Prostate gland (tissue), 2 donors: Measurements from ENCODE around the gene IL13. TPM values are rescaled to one million over a fixed set of nuclear protein-coding genes. Genes with fewer than 3 reads are reported as not detected.

ENCODE experiments used
- DNase-seq: peaks from one replicate; pipeline ENCODE4 v3.0.0-alpha.2; 2019; ENCODE audit warnings: low spot score
- H3K27ac ChIP-seq, 2 donors: fragments of 200-600 bp; sonication (generic); 2 replicates each; pipeline ENCODE4 v1.5.1; 2017 to 2019
- H3K27me3 ChIP-seq: fragments of 200-600 bp; sonication (generic); replicated peaks from 2 replicates; pipeline ENCODE4 v1.5.1; 2019; ENCODE audit not compliant: insufficient read depth
- H3K36me3 ChIP-seq, 2 donors: fragments of 200-600 bp; sonication (generic); 1 replicate in 1 of 2; 2 replicates in 1 of 2; pipeline versions ENCODE4 v1.5.1 to v1.8.1; 2017 to 2019
- H3K4me1 ChIP-seq: fragments of 200-600 bp; sonication (generic); replicated peaks from 2 replicates; pipeline ENCODE4 v1.5.1; 2019
- H3K4me3 ChIP-seq, 2 donors: fragments of 200-600 bp; sonication (generic); 2 replicates each; pipeline ENCODE4 v1.5.1; 2017 to 2019
- H3K9me3 ChIP-seq: fragments of 200-600 bp; sonication (generic); 2 replicates; pipeline ENCODE4 v1.5.1; 2017
- POLR2A ChIP-seq: fragments of 450-650 bp; IDR thresholded peaks from one replicate; pipeline ENCODE4 v1.6.1; 2016; ENCODE audit warnings: antibody characterized with exemption, mild to moderate bottlenecking
- POLR2AphosphoS5 ChIP-seq: sonication (generic); formaldehyde crosslinking; IDR thresholded peaks from one replicate; pipeline ENCODE4 v1.6.1; 2017; ENCODE audit warnings: antibody characterized with exemption
- WGBS: methylation state at CpG from one replicate; pipeline ENCODE4 v1.1.5; 2018; 5-methylcytosine and 5-hydroxymethylcytosine counted together
- intact Hi-C: fragments of 100-400 bp; cut with DNase I; formaldehyde crosslinking; loops from one replicate; pipeline ENCODE4 v1.14.2; 2022
- total RNA-seq, 2 donors: library from RNA; depleted of rRNA; stranded (reverse); fragments of >200 nt; gene quantifications; one replicate each; pipeline ENCODE4 v1.1.0, GENCODE V29; 2016
- TF ChIP-seq, protein P1 (sequence below), 4 experiments: fragments of 200-600 bp in 2 of 4; fragments of 450-650 bp in 2 of 4; sonication (generic) in 2 of 4; IDR thresholded peaks; 1 replicate in 3 of 4; 2 replicates in 1 of 4; pipeline ENCODE4 v1.5.1; 2016 to 2019; ENCODE audit warnings: antibody characterized with exemption in 4 of 4, mild to moderate bottlenecking in 2 of 4, moderate library complexity in 2 of 4

IL13 gene
- total RNA-seq = 1 to 10 TPM in 1 of 2 donors, not detected in 1; 2.3 TPM

DNA sequence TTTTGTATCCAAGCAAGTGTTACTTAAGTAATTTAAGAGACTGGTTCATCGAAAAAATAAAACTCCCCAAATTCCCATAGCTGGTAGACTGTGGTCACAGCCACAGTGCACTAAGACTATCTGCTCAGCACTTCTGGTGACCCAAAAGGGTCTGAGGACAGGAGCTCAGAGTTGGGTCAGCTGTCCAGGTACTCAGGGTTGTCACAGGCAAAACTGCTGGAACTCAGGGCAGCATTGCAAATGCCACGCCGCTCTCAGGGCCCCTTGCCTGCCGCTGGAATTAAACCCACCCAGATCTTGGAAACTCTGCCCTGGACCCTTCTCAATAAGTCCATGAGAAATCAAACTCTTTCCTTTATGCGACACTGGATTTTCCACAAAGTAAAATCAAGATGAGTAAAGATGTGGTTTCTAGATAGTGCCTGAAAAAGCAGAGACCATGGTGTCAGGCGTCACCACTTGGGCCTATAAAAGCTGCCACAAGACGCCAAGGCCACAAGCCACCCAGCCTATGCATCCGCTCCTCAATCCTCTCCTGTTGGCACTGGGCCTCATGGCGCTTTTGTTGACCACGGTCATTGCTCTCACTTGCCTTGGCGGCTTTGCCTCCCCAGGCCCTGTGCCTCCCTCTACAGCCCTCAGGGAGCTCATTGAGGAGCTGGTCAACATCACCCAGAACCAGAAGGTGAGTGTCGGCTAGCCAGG, at the start of gene IL13:
Gene IL13 (plus strand): TSS at position 498 of the 705 bp plus-strand sequence. CDS start 14 bp downstream, at position 512.
- WGBS = 94% methylated on average over 12 of the region's 12 CpGs
- Histone ChIP-seq H3K4me3 (no peak within 1 kb of the TSS), H3K36me3 (no peaks in the 10 kb centered on the region), H3K27me3 (no peaks in the 10 kb centered on the region), H3K4me1 (no peaks in the 10 kb centered on the region), H3K9me3 (no peaks in the 10 kb centered on the region), H3K27ac (no peak within 1 kb of the TSS)
- no peak for TF ChIP-seq POLR2AphosphoS5
- TF ChIP-seq, protein P1, sequence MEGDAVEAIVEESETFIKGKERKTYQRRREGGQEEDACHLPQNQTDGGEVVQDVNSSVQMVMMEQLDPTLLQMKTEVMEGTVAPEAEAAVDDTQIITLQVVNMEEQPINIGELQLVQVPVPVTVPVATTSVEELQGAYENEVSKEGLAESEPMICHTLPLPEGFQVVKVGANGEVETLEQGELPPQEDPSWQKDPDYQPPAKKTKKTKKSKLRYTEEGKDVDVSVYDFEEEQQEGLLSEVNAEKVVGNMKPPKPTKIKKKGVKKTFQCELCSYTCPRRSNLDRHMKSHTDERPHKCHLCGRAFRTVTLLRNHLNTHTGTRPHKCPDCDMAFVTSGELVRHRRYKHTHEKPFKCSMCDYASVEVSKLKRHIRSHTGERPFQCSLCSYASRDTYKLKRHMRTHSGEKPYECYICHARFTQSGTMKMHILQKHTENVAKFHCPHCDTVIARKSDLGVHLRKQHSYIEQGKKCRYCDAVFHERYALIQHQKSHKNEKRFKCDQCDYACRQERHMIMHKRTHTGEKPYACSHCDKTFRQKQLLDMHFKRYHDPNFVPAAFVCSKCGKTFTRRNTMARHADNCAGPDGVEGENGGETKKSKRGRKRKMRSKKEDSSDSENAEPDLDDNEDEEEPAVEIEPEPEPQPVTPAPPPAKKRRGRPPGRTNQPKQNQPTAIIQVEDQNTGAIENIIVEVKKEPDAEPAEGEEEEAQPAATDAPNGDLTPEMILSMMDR (IDR thresholded peaks at IDR 0.05) = no peak
- TF ChIP-seq POLR2A = no peak
- intact Hi-C loops = no loop called here
- DNase-seq = no peak

DNA sequence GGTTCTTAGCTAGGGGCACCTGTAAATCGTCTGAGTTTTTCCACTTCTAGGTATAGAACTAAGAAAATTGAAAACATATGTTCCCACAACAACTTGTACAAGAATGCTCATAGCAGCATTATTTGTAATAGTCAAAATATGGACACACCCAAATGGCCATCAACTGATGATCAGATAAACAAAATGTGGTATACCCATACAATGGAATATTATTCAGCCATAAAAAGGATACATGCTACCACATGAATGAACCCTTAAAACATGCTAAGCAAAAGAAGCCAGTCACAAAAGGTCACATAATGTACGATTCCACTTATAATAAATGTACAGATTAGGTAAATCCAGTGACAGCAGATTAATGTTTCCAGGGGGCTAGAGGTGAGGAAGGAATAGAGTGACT, 46.0 kb upstream of the IL13 start:
- H3K4me3 ChIP-seq = no peak overlapping the region
- H3K27me3 ChIP-seq = no peaks in the 10 kb centered on the region
- no peaks in the 10 kb centered on the region for H3K36me3 ChIP-seq
- WGBS = 94% methylated on average over 2 of the region's 2 CpGs
- intact Hi-C loops = no loop called here
- H3K27ac ChIP-seq = no peak overlapping the region
- TF ChIP-seq, protein P1 (IDR thresholded peaks at IDR 0.05) = no peak
- TF ChIP-seq POLR2AphosphoS5 (no peak), POLR2A (no peak)
- H3K4me1 ChIP-seq = no peaks in the 10 kb centered on the region
- DNase-seq = no peak
- H3K9me3 ChIP-seq = no peaks in the 10 kb centered on the region

DNA sequence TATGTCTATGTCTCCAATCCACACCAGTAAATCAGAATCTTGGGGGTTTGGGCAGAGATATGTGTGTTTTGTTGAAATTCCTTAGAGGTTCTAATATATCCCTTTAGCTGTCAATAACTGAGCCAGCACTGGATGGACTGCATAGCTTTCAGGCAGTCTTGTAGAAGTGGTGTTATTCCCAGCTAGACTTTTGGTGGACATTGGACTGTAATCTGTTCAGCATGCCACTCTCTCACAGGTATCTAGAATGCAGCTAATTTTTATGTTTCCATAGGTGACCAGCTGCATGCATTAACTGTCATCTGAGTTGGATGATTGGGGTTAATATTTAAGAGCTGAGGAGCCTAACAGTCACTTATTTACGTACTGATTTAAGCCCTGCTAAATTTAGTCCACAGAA, 45.1 kb upstream of the IL13 start:
- DNase-seq = no peak
- TF ChIP-seq POLR2A (no peak), POLR2AphosphoS5 (no peak)
- TF ChIP-seq, protein P1 (IDR thresholded peaks at IDR 0.05) = no peak
- intact Hi-C loops = no loop called here
- Histone ChIP-seq H3K27me3 (no peaks in the 10 kb centered on the region), H3K27ac (no peak overlapping the region), H3K4me1 (no peaks in the 10 kb centered on the region), H3K9me3 (no peaks in the 10 kb centered on the region), H3K4me3 (no peak overlapping the region), H3K36me3 (no peaks in the 10 kb centered on the region)
- WGBS = 81% methylated on average over 1 of the region's 1 CpG

DNA sequence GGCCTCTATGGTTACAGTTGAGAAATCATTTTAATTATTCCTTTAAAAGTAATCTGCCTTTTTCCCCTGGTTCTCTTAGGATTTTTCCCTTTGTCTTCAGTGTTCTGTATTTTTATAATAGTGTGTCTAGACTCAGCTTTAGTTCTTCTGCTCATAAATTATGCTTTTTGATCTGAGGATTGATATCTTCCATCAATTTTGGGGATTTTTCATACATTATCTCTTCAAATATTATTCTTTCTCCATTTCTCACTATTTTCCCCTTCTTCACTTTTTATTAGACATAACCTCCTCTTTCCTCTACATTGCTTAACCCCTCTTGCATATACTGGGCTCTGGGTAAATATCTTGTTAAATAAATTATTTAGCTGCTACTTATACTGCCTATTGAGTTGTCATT, 36.3 kb upstream of the IL13 start:
- H3K36me3 ChIP-seq = no peaks in the 10 kb centered on the region
- H3K4me1 ChIP-seq = no peaks in the 10 kb centered on the region

More for the DNA sequence above, 36.3 kb upstream of the IL13 start:
- H3K4me3 ChIP-seq = no peak overlapping the region
- DNase-seq = no peak
- TF ChIP-seq POLR2A = no peak
- TF ChIP-seq, protein P1 (IDR thresholded peaks at IDR 0.05) = no peak
- no peak for TF ChIP-seq POLR2AphosphoS5
- H3K9me3 ChIP-seq = no peaks in the 10 kb centered on the region
- H3K27ac ChIP-seq = no peak overlapping the region
- intact Hi-C loops = no loop called here
- H3K27me3 ChIP-seq = no peaks in the 10 kb centered on the region
